HCT116 (cell line): ENCODE measurements around the gene TTYH3.

Experiments
- EZH2phosphoT487 ChIP-seq: fragments of 200-600 bp; IDR thresholded peaks from 2 replicates; pipeline ENCODE4 v1.6.1; 2018; ENCODE audit warnings: antibody characterized with exemption, borderline replicate concordance
- POLR2A ChIP-seq: IDR thresholded peaks from 2 replicates; pipeline ENCODE4 v1.7.0; 2011; ENCODE audit warnings: borderline replicate concordance; ENCODE audit not compliant: insufficient read depth, insufficient read length; ENCODE audit errors: extremely low read depth
- POLR2AphosphoS5 ChIP-seq: IDR thresholded peaks from 2 replicates; pipeline ENCODE4 v1.6.1; 2011; ENCODE audit warnings: mild to moderate bottlenecking, low read depth, low read length, moderate library complexity
- SP1 ChIP-seq: IDR thresholded peaks from 2 replicates; pipeline ENCODE4 v1.6.1; 2012; ENCODE audit warnings: low read depth
- YY1 ChIP-seq: IDR thresholded peaks from 2 replicates; pipeline ENCODE4 v1.6.1; 2011; ENCODE audit warnings: low read length, low read depth, moderate library complexity, mild to moderate bottlenecking; ENCODE audit not compliant: insufficient replicate concordance; ENCODE audit errors: extremely low read depth
- ZNF274 ChIP-seq: fragments of 200-500 bp; sonication (Bioruptor generic); IDR thresholded peaks from 2 replicates; pipeline ENCODE4 v1.6.1; 2014; ENCODE audit warnings: mild to moderate bottlenecking, low read depth, low read length, inconsistent platforms
- TF ChIP-seq, protein P1 (sequence below), 3 experiments: fragments of 200-600 bp in 1 of 3; sonication (generic) in 1 of 3; IDR thresholded peaks in 2 of 3; conservative IDR thresholded peaks in 1 of 3; 2 replicates each; pipeline ENCODE4 v1.5.1; 2012 to 2017; ENCODE audit warnings: low read depth in 2 of 3, low read length in 2 of 3, antibody characterized with exemption in 1 of 3, borderline replicate concordance in 1 of 3, control low read depth in 1 of 3, mild to moderate bottlenecking in 1 of 3, mixed read lengths in 1 of 3, mixed run types in 1 of 3, moderate library complexity in 1 of 3; ENCODE audit not compliant: insufficient read depth in 1 of 3
- TF ChIP-seq, protein P2 (sequence below): IDR thresholded peaks from 2 replicates; pipeline ENCODE4 v1.6.1; 2011; ENCODE audit warnings: mild to moderate bottlenecking, low read length, moderate library complexity; ENCODE audit not compliant: insufficient replicate concordance; ENCODE audit errors: extremely low read depth
- TF ChIP-seq, protein P3 (sequence below): IDR thresholded peaks from 2 replicates; pipeline ENCODE4 v1.6.1; 2012; ENCODE audit warnings: low read depth

DNA sequence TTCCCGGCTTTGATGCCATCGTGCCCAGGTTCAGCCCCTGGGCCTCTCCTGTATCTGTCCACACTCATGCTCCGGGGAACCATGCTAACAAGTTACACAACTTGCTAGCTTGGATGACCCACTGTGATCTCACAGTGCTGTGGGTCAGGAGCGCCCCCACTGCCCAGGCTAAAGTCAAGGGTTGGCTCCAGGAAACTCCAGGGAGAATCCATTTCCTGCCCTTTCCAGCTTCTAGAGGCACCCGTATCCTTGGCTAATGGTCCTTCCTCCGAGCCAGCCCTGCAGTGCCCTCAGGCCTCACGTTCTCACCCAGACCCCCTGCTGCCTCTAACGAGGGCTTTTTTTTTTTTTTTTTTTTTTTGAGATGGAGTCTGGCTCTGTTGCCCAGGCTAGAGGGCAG is 75.7 kb downstream of the TTYH3 start:
- TF ChIP-seq SP1 (no peak), EZH2phosphoT487 (no peak), YY1 (no peak), POLR2A (no peak), POLR2AphosphoS5 (no peak), ZNF274 (no peak)
- TF ChIP-seq, protein P1, sequence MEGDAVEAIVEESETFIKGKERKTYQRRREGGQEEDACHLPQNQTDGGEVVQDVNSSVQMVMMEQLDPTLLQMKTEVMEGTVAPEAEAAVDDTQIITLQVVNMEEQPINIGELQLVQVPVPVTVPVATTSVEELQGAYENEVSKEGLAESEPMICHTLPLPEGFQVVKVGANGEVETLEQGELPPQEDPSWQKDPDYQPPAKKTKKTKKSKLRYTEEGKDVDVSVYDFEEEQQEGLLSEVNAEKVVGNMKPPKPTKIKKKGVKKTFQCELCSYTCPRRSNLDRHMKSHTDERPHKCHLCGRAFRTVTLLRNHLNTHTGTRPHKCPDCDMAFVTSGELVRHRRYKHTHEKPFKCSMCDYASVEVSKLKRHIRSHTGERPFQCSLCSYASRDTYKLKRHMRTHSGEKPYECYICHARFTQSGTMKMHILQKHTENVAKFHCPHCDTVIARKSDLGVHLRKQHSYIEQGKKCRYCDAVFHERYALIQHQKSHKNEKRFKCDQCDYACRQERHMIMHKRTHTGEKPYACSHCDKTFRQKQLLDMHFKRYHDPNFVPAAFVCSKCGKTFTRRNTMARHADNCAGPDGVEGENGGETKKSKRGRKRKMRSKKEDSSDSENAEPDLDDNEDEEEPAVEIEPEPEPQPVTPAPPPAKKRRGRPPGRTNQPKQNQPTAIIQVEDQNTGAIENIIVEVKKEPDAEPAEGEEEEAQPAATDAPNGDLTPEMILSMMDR (IDR thresholded peaks at IDR 0.05 in 2 of 3, conservative IDR thresholded peaks at IDR 0.05 in 1 of 3; ENCODE audit: borderline replicate concordance in 1 of 3, insufficient read depth in 1 of 3, low read depth in 2 of 3, low read length in 2 of 3) = no peak
- TF ChIP-seq, protein P2, sequence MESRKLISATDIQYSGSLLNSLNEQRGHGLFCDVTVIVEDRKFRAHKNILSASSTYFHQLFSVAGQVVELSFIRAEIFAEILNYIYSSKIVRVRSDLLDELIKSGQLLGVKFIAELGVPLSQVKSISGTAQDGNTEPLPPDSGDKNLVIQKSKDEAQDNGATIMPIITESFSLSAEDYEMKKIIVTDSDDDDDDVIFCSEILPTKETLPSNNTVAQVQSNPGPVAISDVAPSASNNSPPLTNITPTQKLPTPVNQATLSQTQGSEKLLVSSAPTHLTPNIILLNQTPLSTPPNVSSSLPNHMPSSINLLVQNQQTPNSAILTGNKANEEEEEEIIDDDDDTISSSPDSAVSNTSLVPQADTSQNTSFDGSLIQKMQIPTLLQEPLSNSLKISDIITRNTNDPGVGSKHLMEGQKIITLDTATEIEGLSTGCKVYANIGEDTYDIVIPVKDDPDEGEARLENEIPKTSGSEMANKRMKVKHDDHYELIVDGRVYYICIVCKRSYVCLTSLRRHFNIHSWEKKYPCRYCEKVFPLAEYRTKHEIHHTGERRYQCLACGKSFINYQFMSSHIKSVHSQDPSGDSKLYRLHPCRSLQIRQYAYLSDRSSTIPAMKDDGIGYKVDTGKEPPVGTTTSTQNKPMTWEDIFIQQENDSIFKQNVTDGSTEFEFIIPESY = no peak
- TF ChIP-seq, protein P3, sequence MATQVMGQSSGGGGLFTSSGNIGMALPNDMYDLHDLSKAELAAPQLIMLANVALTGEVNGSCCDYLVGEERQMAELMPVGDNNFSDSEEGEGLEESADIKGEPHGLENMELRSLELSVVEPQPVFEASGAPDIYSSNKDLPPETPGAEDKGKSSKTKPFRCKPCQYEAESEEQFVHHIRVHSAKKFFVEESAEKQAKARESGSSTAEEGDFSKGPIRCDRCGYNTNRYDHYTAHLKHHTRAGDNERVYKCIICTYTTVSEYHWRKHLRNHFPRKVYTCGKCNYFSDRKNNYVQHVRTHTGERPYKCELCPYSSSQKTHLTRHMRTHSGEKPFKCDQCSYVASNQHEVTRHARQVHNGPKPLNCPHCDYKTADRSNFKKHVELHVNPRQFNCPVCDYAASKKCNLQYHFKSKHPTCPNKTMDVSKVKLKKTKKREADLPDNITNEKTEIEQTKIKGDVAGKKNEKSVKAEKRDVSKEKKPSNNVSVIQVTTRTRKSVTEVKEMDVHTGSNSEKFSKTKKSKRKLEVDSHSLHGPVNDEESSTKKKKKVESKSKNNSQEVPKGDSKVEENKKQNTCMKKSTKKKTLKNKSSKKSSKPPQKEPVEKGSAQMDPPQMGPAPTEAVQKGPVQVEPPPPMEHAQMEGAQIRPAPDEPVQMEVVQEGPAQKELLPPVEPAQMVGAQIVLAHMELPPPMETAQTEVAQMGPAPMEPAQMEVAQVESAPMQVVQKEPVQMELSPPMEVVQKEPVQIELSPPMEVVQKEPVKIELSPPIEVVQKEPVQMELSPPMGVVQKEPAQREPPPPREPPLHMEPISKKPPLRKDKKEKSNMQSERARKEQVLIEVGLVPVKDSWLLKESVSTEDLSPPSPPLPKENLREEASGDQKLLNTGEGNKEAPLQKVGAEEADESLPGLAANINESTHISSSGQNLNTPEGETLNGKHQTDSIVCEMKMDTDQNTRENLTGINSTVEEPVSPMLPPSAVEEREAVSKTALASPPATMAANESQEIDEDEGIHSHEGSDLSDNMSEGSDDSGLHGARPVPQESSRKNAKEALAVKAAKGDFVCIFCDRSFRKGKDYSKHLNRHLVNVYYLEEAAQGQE = no peak
